A549 treated with AZD9567 at 1 μM for 4 hours (cell line): ENCODE results near the gene MYLK3. TPM values are rescaled to one million over a fixed set of nuclear protein-coding genes. Genes with fewer than 3 reads are reported as not detected.

Experiments
- total RNA-seq: library from RNA; stranded (reverse); fragments of 200-300 nt; extraction: Qiagen RNA extraction; gene quantifications from 5 replicates; pipeline ENCODE4 v1.2.3, GENCODE V29; 2022; ENCODE audit not compliant: insufficient read depth

The MYLK3 gene
- total RNA-seq: 0.02 to 0.25 TPM (median 0.05 TPM) in 4 of 5 replicates, not detected in the other

DNA sequence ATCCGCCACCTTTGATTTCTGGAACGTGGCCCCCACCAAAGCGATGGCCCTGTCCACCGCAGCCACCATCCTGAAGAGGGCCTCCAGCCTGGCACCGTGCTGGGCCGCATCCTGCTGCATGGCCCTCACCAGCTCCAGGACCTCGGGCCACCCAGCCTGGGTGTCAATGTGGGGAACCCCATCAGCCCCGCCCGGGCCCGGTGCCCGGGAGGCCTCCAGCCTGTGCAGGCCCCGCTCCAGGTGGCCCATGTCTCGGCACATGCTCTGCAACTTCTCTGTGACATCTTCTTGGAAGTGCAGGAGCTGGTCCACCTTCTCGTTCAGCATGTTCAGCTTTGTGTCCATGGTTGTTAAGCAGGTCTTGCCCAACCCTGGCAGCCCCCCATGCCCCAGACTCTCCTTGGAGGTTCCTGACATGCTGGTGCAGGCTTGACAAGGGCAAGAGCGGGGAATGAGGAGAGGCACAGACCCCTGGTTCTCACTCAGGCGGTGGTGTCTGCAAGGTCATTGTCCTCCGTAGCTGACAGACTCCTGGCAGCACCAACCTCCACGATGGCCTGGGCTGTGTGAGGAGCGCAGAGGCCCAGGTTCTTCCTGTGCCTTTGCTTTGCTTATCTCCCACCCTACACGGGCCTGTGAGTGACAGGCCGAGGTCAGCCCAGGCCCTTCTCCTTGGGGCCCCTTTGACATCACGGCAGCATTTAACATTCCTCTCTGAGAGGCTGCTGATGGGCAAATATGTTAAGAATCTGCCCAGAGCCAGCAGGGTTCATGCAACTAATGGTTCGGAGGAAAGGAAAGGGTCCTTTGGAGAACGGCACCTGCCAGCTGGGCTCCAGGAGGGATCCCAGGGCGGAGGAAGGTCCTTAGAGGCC is at the start of gene MYLK3:
TSS of gene MYLK3 (minus strand) at position 568 of the 875 bp plus-strand sequence. CDS start at position 417, 151 bp downstream.

DNA sequence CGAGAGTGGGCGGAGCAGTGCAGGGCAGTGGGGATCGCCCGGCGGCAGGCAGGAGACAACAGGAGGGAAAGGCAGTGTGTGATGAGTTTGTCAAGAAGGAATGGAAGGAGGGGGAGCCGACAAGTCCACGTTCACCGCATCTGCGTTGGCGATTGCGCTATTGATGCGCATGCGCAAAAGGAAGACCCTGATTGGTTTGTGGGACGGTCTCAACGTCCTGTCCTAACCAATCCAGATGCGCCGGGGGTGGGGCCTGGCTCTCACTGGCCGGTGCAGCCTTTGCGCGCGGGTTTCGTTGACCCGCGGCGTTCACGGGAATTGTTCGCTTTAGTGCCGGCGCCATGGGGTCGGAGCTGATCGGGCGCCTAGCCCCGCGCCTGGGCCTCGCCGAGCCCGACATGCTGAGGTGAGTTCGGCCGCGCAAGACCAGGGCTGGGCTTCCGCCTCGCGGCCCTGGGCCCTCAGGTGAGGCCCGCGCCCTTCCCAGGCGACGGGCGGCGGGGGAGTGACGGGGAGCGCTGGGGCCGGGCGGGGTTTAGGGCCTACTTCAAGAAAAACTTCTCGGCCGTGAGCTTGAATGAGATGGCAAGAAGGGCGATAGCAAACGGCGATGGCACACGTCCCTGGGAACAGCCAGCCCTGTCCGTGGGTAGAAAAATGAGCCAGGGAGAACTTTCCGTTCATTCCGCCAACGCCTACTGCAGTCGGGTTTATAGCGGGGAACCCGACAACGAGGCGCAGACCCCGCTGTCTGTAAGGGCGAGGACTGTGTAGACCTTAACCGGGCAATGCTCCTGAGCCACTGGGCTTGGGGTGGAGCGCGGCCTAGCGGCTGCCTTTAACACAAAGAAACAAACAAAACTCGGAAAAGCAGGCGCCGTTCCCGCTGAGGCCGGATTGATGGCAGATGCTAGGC is 58.5 kb downstream of the MYLK3 start, which contains the start of gene ORC6:
TSS of gene ORC6 (plus strand) at position 295 of the 916 bp plus-strand sequence. CDS start at position 342, 47 bp downstream.

GRCh38 chr16:46688654-46689364 is 59.3 kb downstream of the MYLK3 start, which contains the start of gene VPS35:
Gene VPS35 (minus strand): TSS chr16:46689178. CDS start chr16:46689133, 45 bp downstream.

Other genes with a start within 250 kb of the MYLK3 start
- gene SHCBP1, start 127.0 kb downstream of the MYLK3 start, total RNA-seq: 32.1 to 49.6 TPM (median 36.4 TPM) in 5 replicates
- gene VPS35, start 59.2 kb downstream of the MYLK3 start, total RNA-seq: 78.9 to 124 TPM (median 81.6 TPM) in 5 replicates
- gene ORC6, start 58.7 kb downstream of the MYLK3 start, total RNA-seq: 45.7 to 52.9 TPM (median 50.1 TPM) in 5 replicates
- 5.7 to 17.1 TPM (median 7.5 TPM) in 5 replicates for gene C16orf87, start 82.8 kb upstream of the MYLK3 start, total RNA-seq
- 11.9 to 13.6 TPM (median 13.3 TPM) in 5 replicates for gene GPT2, start 136.0 kb upstream of the MYLK3 start, total RNA-seq
- gene DNAJA2, start 225.3 kb upstream of the MYLK3 start, total RNA-seq: 65.7 to 79.3 TPM (median 70.7 TPM) in 5 replicates